ENCODE results near the gene CAB39.

DNA sequence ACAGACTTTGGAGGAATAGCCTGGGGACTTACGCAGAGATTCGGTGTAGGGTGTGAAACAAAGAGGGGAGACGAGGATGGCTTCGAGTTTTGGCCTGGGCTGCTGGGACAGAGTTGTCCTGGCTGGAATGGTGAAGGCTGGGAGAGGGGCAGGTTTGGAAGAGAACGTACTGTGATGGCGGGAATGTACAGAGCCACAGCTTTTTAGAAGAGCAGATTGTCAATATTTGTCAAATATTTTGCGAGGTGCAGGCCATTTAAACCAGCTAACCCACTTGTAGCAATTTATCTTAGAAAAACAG, 137.7 kb downstream of the CAB39 start:
- TF ChIP-seq, protein P1, sequence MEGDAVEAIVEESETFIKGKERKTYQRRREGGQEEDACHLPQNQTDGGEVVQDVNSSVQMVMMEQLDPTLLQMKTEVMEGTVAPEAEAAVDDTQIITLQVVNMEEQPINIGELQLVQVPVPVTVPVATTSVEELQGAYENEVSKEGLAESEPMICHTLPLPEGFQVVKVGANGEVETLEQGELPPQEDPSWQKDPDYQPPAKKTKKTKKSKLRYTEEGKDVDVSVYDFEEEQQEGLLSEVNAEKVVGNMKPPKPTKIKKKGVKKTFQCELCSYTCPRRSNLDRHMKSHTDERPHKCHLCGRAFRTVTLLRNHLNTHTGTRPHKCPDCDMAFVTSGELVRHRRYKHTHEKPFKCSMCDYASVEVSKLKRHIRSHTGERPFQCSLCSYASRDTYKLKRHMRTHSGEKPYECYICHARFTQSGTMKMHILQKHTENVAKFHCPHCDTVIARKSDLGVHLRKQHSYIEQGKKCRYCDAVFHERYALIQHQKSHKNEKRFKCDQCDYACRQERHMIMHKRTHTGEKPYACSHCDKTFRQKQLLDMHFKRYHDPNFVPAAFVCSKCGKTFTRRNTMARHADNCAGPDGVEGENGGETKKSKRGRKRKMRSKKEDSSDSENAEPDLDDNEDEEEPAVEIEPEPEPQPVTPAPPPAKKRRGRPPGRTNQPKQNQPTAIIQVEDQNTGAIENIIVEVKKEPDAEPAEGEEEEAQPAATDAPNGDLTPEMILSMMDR (IDR thresholded peaks at IDR 0.05) = no peak
- TF ChIP-seq EP300 (IDR thresholded peaks at IDR 0.05) = no peak
- TF ChIP-seq POLR2A (IDR thresholded peaks at IDR 0.05; ENCODE audit: low read depth) = no peak
- TF ChIP-seq POLR2AphosphoS5 (IDR thresholded peaks at IDR 0.05) = no peak
